Hematopoietic multipotent progenitor cell treated with erythropoietin and hydrocortisone succinate and interleukin-3 and kit ligand, for 4 days (in vitro differentiated cells): ENCODE data around the gene NDUFA13.
A peak's percentile ranks its signal among the peaks of the same experiment; 100 is the strongest.

Experiments used
- DNase-seq: peaks from one replicate; pipeline ENCODE4 v3.0.0-alpha.2; 2015

The NDUFA13 gene

DNA sequence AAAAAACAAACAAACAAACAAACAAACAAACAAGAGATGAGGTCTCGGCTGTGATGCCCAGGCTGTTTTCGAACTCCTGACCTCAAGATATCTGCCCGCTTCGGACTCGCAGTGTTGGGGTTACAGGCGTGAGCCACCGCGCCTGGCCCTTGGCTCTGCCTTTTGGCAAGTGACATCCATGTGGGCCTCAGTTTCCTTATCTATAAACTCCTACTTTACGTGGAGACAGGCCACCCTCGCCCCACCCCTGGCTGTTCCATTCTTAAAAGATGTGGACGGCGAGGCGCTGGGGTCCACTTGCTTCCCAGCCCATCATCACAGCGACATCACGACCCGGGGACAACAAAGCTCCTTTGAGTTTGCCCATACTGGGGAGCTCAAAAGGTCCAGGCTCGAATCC is 2.3 kb upstream of the NDUFA13 start:
- no peak for DNase-seq

- peak; percentile 46 for DNase-seq
Observed at GRCh38 chr19:19514215-19514657, 1.8 kb upstream of the NDUFA13 start.

GRCh38 chr19:19514881-19515641 is 964 bp upstream of the NDUFA13 start, which contains the start of gene TSSK6:
Gene TSSK6, minus strand, starts transcription at chr19:19515548. Its CDS starts 121 bp downstream, at chr19:19515427.
- no peak for DNase-seq

- DNase-seq = no peak
Observed at GRCh38 chr19:19517235-19517619, 1.2 kb downstream of the NDUFA13 start.

GRCh38 chr19:19520989-19521388 is 5.0 kb downstream of the NDUFA13 start:
- no peak for DNase-seq

GRCh38 chr19:19523177-19523576 is 7.2 kb downstream of the NDUFA13 start:
- DNase-seq = no peak

GRCh38 chr19:19524053-19524452 is 8.0 kb downstream of the NDUFA13 start:
- no peak for DNase-seq

- no peak for DNase-seq
Observed at GRCh38 chr19:19525611-19526380, 9.8 kb downstream of the NDUFA13 start.

DNA sequence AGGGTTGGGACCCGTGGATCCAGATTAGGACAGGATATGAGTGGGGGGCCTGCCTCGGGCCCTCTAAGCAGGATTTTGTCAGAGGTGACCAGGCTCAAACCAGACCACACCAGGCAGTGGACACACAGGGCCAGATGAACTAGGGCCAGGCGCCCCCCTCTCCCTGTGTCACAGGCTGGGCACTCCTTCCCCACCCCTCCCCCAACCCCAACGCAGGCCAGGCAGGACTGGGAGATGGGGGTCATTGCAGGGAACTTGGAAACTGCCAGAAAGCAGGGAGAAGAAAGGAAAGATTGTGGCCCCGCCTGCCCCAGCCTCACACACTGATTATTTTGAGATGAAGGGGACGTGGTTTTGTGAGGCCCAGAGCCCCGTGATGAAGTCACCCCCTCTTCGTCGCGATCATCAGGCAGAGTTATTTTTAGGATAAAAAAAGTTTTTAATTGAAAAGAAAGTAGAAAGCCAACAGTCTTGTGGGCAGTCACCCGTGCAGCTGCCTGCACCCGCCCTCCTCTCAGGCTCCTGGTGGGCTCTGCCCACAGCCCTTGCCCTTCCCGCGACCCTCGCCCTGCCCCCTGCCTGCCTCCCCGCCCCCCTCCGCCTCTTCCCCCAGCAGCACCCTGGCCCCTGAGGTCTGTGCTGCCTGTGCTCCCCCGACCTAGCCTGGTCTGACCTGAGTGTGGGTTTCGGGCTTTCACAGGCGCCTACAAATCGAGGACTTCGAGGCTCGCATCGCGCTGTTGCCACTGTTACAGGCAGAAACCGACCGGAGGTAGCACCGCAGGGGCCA is 10.8 kb downstream of the NDUFA13 start:
- DNase-seq = peak; percentile 46

GRCh38 chr19:19527371-19527656 is 11.3 kb downstream of the NDUFA13 start:
- DNase-seq = no peak

DNA sequence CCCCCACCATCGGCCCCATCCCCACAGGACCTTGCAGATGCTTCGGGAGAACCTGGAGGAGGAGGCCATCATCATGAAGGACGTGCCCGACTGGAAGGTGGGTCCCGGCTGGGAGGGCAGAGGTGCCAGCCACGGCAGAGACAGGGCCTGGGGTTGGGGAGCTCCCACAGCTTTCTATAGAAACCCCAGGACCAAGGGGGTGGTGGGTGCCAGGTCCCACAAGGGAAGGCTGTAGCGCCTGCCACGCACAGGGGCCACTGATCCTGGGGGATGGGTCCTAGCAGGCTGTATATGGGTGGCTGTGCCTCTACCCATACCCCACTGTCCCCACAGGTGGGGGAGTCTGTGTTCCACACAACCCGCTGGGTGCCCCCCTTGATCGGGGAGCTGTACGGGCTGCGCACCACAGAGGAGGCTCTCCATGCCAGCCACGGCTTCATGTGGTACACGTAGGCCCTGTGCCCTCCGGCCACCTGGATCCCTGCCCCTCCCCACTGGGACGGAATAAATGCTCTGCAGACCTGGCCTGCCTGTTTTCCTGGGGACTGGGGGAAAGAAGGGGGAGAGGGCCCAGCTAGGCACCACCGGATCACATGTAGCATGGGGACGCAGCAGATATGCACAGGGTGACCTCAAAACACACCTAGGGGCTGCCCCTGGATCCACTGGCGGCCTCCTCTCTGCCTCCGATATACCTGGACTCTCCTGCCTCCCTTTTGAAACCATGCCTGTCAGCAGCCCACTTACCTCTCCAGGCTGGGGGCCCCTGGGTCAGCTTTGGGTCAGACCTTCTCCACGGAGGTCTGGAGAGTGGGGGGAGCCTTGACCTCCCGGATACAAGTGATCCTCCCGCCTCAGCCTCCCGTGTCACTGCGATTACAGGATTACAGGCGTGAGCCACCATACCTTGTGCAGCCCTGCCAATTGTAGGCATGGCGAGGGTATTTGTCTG is 11.9 kb downstream of the NDUFA13 start:
- DNase-seq = no peak

GRCh38 chr19:19528721-19529490 is 12.9 kb downstream of the NDUFA13 start, which contains the start of gene YJEFN3:
Gene YJEFN3, plus strand, starts transcription at chr19:19528911. Its CDS starts 22 bp downstream, at chr19:19528933.
- no peak for DNase-seq

DNA sequence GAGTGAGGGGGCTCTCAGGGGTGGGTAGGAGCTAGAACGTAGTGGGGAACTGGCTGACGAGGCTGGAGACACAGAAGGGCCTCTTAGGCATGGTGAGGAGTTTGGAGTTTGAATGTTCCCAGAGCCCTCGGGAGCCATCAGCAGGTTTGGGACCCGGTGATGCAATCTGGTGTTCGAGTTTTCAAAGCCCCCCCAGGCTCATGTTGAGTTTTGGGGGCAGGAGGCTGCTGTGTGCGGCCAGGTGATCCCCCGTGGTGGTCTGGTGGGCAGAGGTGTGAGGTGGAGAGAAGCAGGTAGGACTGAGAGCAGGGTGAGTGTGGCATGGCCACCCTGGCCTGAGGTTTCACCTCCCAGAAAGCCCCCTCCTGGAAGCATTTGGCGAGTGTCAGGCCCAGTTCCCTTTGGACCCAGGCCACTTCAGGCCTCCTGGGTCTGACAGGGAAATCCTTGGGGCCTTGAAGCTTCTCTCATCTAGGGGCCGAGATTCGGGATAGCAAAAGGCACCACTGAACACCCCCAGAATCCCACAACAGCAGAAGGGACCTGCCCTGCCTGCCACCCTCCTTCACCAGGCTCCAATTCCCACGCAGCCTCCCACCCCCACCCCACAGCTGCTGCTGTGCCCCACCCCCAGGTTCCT is 13.9 kb downstream of the NDUFA13 start:
- DNase-seq = no peak

DNA sequence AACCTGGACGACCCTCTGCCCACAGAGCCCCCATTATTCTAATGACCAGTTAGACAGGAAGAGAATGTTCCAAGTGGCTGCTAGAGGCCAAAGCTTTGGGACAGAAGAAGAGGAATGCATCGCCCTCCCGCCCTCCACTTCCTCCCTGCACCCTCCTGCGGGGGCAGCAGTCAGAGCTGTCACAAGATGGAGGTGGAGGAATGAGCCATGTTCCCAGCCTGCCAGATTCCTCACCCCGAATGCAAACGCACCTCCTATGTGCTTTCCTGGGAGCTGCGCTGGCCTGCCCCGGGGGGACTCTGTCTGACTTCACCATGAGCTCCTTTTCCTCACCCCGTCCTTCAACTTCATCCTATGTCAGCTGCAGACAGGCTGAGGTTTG is 14.4 kb downstream of the NDUFA13 start:
- DNase-seq = no peak

DNA sequence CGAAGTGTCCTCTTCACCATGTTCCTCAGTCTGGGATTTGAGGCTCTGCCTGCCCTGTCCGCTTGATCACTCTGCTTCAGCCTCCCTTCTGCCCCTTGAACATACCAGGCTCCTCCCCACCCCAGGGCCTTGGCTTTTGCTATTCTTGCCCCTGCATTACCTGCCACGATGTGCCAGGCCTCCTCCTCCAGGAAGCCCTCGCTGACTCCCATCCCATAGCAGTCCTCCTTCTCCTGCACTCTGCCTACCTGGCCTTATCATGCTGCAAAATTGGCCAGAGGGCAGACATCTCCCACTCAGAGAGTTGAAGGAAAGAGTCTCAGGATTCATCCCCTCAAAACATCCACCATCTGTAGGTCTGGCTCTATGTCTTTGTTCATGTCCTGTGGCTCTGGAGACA is 14.9 kb downstream of the NDUFA13 start:
- DNase-seq = no peak

DNA sequence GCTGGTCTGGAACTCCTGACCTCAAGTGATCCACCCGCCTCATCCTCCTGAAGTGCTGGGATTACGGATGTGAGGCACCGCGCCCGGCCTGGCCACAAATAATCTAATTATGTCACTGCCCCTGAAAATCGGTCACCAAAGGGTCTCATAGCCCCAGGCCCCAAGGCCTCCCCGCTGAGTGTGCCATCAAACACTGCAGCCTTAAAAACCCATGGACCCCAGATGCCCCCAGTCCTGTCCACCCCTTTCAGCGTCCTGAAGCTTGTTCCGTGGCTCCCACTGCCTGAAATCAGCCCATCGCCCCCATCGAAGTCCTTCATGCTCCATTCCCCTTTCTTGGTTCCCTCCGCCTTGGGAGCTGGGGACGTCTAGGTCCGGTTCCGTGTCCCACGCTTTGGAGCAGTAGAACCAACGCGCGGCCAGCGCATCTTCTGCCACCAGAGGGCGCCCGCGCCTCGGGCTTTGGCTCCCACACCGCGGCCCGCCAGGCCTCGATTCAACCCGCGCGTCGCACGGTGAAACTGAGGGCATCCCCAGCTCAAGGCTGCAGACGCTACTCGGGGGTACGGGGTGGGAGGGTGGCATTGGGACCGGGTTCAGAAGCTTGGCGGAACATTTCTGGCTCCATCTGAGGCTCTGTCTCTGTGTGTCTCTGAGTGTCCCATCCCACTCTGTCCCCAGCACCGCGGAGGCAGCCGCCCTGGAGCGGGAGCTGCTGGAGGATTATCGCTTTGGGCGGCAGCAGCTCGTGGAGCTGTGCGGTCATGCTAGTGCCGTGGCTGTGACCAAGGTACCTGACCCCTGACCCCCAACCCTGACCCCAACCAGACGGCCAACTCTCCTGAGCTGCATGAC is 16.2 kb downstream of the NDUFA13 start:
- peak; percentile 84 for DNase-seq

DNA sequence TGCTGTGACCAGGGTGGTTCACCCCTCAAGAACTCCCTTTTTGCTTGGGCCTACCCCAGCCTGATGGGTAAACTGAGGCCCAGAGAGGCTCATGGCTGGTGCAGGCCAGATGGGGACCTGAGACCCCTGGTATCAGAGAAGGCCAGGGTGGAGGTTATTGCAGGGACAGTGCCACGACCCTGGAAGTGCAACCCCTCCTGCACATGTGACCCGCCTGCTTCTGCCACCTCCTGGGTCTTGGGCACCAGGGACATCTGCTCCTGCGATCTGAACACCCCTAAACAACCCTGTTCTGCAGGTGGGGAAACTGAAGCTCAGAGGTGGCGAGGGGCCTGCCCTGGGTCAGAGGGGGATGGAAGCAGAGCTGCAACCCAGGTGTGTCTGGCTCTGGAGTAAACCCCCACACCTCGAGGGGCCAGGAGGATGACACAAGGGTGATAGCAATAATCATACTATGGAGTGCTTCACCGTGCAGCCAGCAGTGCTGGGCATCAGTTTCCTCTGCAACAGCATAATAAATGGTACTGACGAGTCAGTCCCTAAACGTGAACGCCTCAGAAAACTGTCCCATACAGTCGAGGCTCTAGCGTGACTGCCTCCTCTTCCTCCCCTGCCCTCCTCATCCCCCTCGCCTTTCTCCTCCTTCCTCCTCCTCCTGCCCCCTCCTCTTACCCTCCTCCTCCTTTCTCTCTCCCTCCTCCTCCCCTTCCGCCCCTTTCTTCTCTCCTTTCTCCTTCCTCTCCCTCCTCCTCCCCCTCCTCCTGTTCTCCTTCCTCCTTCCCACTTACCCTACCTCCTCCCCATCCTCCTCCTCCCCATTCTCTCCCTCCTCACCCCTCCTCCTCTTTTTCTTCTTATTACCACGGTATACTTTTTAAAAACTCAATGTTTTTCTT is 17.0 kb downstream of the NDUFA13 start:
- DNase-seq = no peak

DNA sequence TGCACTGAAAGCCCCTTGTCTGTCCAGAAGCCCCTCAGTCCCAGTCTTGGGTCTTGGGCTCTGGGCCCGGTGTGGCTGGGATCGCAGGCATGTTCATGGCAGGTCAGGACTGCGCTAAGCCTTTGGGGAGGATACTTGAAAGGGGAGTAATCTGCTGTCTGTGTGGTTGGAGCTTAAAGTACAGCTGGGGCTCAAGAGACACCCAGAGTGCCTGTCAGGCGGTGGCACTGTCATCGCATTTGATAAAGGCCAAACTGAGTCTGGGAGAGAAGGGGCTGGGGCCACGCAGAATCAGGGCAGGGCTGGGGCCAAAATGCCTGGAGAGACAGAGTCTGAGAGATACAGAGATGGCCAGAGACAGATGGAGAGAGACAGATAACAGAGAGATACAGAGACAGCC is 17.8 kb downstream of the NDUFA13 start:
- DNase-seq = no peak
